Inflammatory macrophage treated with lipopolysaccharide for 4 hours (primary cell): Measurements from ENCODE around the gene ALDH2.
"Not testable (repeated sequence)": the region's sequence is repeated elsewhere in the genome, so short reads cannot be mapped to it uniquely, and the experiment has no call there.

ENCODE experiments used
- DNase-seq: peaks from one replicate; pipeline ENCODE4 v3.0.0-alpha.2; 2020

ALDH2 gene

GRCh38 chr12:111766608-111767361 lies at the start of gene ALDH2:
TSS of gene ALDH2 (plus strand) at chr12:111766933. CDS start at chr12:111766983, 50 bp downstream.
- DNase-seq = peak; percentile 39

DNA sequence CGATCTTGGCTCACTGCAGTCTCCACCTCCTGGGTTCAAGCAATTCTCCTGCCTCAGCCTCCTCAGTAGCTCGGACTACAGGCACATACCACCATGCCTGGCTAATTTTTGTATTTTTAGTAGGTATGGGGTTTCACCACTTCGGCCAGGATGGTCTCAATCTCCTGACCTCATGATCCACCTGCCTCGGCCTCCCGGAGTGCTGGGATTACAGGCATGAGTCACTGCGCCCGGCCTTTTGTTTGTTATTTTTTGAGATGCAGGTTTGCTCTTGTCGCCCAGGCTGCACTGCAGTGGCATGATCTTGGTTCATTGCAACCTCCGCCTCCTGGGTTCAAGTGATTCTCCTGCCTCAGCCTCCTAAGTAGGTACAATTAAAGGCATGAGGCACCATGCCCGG lies 47.4 kb upstream of the ALDH2 start:
- not testable (repeated sequence) for DNase-seq

GRCh38 chr12:111720457-111720856 lies 46.3 kb upstream of the ALDH2 start:
- DNase-seq = no peak

- not testable (repeated sequence) for DNase-seq
These were observed 42.9 kb upstream of the ALDH2 start for GRCh38 chr12:111723646-111724360.

DNA sequence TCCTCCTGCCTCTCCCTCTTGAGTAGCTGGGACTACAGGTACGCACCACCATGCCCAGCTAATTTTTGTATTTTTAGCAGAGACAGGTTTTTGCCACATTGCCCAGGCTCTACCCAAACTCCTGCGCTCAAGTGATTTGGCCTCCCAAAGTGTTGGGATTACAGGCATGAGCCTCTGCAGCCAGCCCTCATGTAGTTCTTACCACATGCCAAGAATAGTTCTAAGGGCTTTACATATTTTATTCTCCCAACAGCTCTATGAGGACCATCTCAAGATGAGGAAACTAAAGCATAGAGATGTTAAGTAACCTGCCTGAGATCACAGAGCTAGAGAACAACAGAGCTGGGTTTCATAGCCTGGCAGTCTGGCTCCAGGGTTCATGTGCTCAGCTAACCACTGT lies 37.9 kb upstream of the ALDH2 start:
- no peak for DNase-seq

DNA sequence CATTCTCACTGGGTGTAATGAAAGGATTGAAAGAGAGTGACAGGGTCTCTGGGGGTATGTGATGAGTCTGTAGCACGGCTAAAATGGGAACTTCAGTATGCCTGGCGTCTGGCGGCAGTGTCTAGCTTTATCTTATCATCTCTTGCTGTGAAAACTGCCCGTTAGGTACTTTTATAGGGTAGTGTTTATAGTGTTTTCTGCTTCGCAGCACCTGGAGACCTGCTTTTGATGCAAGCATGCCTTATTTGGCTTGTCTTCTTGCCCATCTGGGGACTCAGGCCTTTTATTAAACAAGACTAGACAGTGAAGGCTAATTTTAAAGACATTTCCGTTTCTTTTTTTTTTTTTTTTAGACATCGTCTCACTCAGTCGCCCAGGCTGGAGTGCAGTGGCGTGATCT lies 36.3 kb upstream of the ALDH2 start:
- DNase-seq = no peak

- DNase-seq = no peak
These were observed 33.9 kb upstream of the ALDH2 start for GRCh38 chr12:111732786-111733185.

DNA sequence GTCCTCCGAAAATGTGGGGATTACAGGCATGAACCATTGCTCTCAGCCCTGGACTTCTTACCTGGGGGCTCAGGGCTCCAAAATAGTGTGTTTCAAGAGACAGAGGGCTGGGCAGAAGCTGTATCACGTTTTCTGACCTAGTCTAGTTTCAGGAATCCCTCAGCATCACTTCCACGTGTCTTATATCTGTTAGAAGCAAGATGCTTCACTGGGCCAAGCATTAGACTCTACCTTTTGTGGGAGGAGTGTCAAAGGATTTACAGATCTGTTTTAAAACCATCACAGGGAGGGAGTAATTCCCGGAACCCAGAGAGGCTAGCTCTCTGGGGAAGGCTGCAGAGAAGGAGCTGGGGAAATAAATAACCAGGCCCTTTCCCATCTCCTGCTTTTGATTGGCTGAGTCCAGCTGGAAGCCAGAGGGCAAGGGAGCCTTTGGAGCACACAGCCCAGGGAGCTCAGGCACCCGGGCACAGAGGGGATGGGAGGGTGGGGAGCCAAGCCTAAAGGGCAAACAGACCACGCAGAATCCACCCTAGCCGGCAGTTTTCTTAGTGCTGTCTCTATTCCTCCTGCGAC lies 33.3 kb upstream of the ALDH2 start:
- no peak for DNase-seq

DNA sequence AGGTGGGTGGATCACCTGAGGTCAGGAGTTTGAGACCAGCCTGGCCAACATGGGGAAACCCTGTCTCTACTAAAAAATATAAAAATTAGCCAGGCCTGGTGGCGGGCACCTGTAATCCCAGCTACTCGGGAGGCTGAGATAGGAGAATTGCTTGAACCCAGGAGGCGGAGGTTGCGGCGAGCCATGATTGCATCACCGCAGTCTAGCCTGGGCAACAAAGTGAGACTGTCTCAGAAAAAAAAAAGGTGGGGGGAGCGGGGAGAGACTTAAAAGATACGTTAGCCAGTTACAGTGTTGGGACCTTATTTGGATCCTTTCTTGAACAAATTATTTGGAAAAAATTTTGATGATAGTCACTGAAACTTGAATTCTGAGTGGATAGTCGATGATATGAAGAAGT lies 27.2 kb upstream of the ALDH2 start:
- DNase-seq = not testable (repeated sequence)

GRCh38 chr12:111741235-111741812 lies 25.4 kb upstream of the ALDH2 start:
- DNase-seq = no peak

GRCh38 chr12:111745211-111745610 lies 21.5 kb upstream of the ALDH2 start:
- no peak for DNase-seq

DNA sequence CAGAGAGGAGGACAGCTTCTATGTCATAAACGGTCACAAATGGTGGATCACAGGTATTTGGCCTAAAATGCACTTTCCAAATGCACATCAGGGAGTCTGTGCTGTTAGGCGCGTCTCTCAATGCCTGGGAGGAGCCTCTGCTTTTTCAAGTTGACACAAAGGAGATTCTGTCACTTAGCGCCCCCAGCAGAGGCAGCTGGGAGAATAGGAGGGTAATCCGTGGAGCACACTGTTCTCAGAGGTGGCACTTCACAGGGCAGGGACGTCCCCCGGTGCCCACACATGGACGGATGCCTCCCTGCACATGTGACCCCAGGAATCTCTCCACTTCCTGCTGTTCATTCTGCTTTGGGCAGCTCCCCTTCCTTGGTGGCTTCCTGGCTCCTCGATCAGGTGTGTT lies 19.4 kb upstream of the ALDH2 start:
- no peak for DNase-seq

- DNase-seq = no peak
These were observed 18.5 kb upstream of the ALDH2 start for GRCh38 chr12:111748151-111748672.

DNA sequence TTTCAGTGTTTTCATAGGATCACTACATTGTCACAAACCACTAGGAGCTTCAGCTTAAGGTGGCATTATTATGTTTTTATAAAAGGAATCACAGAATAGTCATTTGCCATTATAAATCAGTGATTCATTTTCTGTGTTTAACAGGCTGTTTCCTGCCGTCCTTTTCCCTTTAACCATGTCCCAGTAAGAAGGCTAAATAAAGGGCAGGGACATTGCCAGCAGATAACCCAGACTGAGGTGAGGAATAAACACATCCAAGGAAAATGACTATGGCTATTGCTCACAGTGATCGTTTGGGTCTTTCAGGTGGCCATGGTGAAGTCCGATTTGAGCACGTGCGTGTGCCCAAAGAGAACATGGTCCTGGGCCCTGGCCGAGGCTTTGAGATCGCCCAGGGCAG lies 17.9 kb upstream of the ALDH2 start:
- DNase-seq = no peak

DNA sequence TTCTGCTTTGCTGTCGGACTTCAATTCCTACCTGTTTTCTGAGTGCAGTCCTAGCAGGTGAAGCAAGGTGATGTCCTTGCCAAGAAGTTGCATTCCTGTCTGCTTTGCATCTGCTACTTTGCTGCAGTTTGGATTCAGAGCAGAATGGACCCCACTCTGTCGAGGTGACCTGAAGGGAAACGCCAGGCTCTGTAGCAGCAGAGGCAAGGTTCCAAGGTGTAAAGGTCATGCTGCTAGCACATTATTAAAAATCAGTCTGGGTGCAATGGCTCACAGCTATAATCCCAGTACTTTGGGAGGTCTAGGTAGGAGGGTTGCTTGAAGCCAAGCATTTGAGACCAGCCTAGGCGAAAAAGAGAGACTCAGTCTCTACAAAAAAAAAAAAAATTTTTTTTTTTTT lies 17.3 kb upstream of the ALDH2 start:
- no peak for DNase-seq

DNA sequence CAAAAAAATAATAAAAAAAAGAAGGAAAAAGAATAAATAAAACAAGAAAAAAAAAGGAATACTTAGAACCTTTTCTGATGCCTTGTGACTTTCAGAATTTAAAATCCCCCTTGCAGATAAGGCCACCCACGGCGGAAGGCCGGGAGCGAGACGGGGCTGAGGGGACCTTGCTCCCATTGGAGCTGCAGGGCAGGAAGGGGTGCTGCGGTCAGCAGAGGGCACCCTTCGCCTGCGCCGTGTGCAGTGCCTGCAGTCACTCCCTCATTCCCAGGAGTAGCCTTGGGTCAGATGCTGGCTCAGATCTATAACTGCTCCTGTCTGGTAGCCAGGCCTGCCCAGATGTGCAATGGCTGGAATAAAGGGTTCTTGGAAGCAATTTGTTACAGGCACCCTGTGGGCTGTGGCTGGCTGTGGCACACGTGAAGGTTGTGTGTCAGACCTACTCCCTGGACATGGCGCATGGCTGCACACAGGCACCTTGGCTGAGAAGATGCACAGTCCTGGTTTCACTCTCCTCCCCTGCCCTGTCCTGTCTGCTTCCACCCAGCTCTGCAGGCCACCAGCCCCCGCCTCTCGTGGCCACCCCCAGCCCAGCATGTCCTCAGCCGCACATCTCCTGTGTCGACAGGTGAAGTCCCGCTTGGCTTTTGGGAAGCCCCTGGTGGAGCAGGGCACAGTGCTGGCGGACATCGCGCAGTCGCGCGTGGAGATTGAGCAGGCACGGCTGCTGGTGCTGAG lies 13.4 kb upstream of the ALDH2 start:
- DNase-seq = peak; percentile 45

- no peak for DNase-seq
These were observed 12.1 kb upstream of the ALDH2 start for GRCh38 chr12:111754671-111755070.

DNA sequence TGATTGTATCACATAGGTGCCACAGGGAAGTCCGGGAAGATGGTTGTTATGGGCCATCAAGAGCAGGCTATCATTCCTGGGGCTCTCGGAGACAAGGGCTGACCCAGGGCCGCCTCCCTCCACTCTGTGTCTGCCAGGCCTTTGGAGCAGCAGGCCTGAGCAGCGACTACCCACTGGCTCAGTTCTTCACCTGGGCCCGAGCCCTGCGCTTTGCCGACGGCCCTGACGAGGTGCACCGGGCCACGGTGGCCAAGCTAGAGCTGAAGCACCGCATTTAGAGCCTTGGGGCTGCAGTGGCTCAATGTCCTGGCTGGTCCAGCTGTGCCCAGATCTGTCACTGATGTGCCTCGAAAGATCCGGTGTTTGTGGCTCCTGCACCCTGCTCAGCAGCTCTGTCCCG lies 10.5 kb upstream of the ALDH2 start:
- no peak for DNase-seq

DNA sequence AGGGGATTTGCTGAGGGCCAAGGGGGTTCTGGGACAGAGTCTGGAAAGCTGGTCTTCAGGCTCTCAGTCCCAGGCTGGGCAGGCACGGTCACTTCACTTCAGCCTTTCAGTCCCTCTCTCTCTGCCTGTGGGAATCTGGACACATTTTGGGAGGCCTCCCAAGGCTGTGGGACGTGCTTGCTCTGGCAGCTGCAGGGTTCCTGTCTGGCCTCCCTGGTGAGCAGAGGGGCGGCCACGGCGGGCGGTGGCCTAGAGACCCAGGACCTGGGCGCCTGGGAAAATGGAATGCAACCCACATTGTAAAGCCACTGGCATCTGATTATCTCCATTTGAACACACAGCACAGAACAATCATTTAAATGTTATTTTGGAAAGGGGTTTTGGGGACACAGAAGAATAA lies 10.1 kb upstream of the ALDH2 start:
- DNase-seq = no peak

DNA sequence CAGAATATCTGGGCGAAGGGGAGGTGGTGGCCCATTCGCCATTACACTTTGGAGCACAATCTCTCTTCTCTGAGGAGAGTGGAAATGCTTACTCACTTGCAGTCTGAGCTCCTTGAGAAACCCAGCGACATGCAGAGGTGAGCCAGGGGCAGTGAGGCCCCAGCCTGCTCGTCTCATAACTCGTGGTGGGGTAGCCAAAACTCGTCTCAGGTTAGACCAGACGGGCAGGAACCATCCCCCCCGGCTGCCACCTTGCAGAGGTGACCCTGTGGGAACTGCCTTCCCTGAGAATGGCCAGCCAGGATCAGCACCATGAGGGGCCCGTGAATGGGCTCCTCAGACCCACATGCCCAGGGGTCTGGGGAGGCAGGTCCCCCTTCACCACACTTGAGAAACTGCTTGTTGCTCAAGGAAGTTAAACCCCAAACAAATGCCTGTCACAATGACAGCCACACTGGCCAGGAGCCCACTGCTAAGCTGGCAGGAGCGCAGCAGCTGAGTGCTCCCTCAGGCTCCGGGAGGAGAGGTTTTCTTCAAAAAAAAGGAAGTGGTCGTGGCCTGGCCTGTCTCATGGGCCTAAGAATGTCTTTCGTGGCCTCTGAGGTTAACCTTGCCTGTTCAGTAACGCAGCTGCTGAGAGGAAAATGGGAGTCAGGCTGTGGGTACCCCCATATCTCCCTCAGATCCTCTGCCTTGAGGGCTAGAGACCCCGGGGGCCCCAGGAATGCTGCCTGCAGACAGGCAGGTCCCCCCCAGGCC lies 9.2 kb upstream of the ALDH2 start:
- peak; percentile 45 for DNase-seq

GRCh38 chr12:111758120-111758561 lies 8.6 kb upstream of the ALDH2 start:
- no peak for DNase-seq

GRCh38 chr12:111759271-111759670 lies 7.5 kb upstream of the ALDH2 start:
- DNase-seq = no peak
